IPS-15b (cell line): ENCODE results near the gene BST1.
A peak's percentile ranks its signal among the peaks of the same experiment; 100 is the strongest.

Experiments
- H3K27me3 ChIP-seq: one replicate; pipeline ENCODE4 v1.6.1; 2013; ENCODE audit warnings: low read length; ENCODE audit not compliant: control insufficient read depth, insufficient read depth
- H3K36me3 ChIP-seq: one replicate; pipeline ENCODE4 v1.6.1; 2013; ENCODE audit warnings: low read length; ENCODE audit not compliant: control insufficient read depth, insufficient read depth
- H3K4me1 ChIP-seq: one replicate; pipeline ENCODE4 v1.6.1; 2013; ENCODE audit warnings: mild to moderate bottlenecking, low read length; ENCODE audit not compliant: control insufficient read depth, insufficient read depth
- H3K4me3 ChIP-seq: one replicate; pipeline ENCODE4 v1.5.1; 2013; ENCODE audit warnings: low read depth, low read length
- H3K9ac ChIP-seq: one replicate; pipeline ENCODE4 v1.6.1; 2013; ENCODE audit warnings: low read depth, mild to moderate bottlenecking, low read length
- H3K9me3 ChIP-seq: one replicate; pipeline ENCODE4 v1.6.1; 2013; ENCODE audit warnings: mild to moderate bottlenecking, low read length; ENCODE audit not compliant: control insufficient read depth, insufficient read depth

BST1 gene

DNA sequence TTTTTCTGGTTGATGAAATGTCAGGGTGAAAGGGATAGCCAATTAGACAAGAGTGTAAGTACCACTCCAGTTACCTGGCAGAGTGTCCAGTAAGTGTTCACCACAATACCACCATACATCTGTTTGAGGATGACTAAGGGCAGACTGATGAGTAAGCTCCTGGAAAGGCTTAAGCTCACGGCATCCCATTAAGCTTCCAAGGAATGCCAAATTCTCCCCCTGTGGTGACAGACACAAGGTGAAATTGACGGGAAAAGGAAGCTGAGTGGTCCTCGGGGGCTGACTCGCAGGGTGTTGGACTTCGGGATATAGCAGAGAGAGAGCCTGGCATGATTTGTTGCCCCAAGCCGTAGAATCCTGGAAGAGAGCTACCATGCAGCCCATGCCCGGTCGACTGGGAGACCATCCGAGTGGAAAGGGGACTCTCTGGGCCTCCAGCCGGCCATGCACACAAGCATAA lies 7.6 kb upstream of the BST1 start:
- no peaks in the 10 kb centered on the region for H3K9me3 ChIP-seq
- no peaks in the 10 kb centered on the region for H3K36me3 ChIP-seq
- H3K4me3 ChIP-seq = no peak overlapping the region
- peaks cover 7% of the 10 kb centered on the region for H3K4me1 ChIP-seq
- no peaks in the 10 kb centered on the region for H3K27me3 ChIP-seq
- H3K9ac ChIP-seq = no peak overlapping the region

DNA sequence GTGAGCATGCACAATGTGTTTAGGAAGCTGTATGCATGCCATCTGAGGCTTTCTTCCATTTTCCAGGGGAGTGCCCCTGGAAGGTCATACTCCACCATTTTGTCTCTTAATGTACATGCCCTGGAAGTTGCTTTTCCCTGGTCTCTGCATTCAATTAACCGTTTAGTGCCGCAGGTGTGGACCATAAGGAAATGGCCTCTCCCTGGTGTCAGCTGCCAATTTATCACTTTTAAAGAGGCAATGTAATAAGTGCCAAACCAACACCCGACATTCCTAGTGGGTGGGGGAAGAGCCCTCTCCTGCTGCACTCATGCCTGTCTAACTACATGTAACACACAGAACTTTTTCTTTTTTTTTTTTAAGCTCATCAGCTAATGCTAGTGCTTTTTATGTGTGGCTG lies 7.1 kb upstream of the BST1 start:
- no peaks in the 10 kb centered on the region for H3K27me3 ChIP-seq
- no peaks in the 10 kb centered on the region for H3K36me3 ChIP-seq
- H3K4me3 ChIP-seq = no peak overlapping the region
- H3K9ac ChIP-seq = no peak overlapping the region
- no peaks in the 10 kb centered on the region for H3K9me3 ChIP-seq
- peaks cover 3% of the 10 kb centered on the region for H3K4me1 ChIP-seq

DNA sequence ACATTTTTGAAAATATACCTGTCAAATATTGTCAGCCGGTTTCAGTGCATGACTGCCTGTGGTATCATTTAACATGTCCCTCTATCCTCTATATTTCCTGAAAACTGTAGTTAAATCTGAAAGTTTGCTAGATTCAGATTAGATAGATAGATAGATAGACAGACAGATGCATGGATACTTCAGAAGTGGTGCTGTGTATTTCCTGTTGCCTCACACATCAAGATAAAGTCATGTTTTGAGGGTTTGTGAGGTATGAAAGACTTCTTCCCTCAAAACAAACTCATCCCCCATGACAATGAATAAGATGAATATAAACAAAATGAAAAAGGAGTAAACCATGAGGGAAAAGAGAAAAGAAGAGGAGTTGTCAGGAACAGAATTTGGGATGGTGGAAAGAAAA lies 6.0 kb upstream of the BST1 start:
- Histone ChIP-seq H3K36me3 (no peaks in the 10 kb centered on the region), H3K27me3 (peaks cover under 1% of the 10 kb centered on the region), H3K4me3 (no peak overlapping the region), H3K9me3 (no peaks in the 10 kb centered on the region), H3K9ac (no peak overlapping the region), H3K4me1 (peaks cover 2% of the 10 kb centered on the region)

DNA sequence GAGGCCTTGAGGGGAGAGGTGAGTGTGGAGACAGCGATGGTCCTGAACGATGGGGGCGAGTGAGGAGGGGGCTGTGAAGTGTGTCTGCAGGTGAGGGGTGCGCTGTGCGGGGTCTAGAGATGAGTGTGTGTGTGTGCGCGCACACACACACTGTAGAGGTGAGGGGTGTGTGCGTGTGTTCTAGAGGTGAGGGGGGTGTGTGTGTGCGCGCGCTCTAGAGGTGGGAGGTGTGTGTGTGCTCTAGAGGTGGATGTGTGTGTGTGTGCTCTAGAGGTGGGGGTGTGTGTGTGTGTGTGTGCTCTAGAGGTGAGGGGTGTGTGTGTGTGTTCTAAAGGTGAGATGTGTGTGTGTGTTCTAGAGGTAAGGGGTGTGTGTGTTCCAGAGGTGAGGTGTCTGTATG lies 574 bp downstream of the BST1 start:
- Histone ChIP-seq H3K27me3 (peaks cover 5% of the 10 kb centered on the region), H3K9ac (no peak overlapping the region), H3K4me1 (peaks cover 2% of the 10 kb centered on the region), H3K4me3 (peak overlapping the region; percentile 55), H3K9me3 (no peaks in the 10 kb centered on the region), H3K36me3 (no peaks in the 10 kb centered on the region)

DNA sequence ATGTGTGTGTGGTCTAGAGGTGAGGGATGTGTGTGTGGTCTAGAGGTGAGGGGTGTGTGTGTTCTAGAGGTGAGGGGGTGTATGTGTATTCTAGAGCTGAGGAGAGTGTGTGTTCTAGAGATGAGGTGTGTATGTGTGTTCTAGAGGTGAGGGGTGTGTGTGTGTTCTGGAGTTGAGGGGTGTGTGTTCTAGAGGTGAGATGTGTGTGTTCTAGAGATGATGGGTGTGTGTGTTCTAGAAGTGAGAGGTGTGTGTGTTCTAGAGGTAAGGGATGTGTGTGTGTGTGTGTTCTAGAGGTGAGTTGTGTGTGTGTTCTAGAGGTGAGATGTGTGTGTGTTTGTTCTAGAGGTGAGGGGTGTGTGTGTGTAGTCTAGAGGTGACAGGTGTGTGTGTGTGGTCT lies 1.3 kb downstream of the BST1 start:
- no peaks in the 10 kb centered on the region for H3K36me3 ChIP-seq
- no peak overlapping the region for H3K9ac ChIP-seq
- H3K4me3 ChIP-seq = no peak overlapping the region
- H3K4me1 ChIP-seq = peaks cover 2% of the 10 kb centered on the region
- peaks cover 5% of the 10 kb centered on the region for H3K27me3 ChIP-seq
- no peaks in the 10 kb centered on the region for H3K9me3 ChIP-seq

DNA sequence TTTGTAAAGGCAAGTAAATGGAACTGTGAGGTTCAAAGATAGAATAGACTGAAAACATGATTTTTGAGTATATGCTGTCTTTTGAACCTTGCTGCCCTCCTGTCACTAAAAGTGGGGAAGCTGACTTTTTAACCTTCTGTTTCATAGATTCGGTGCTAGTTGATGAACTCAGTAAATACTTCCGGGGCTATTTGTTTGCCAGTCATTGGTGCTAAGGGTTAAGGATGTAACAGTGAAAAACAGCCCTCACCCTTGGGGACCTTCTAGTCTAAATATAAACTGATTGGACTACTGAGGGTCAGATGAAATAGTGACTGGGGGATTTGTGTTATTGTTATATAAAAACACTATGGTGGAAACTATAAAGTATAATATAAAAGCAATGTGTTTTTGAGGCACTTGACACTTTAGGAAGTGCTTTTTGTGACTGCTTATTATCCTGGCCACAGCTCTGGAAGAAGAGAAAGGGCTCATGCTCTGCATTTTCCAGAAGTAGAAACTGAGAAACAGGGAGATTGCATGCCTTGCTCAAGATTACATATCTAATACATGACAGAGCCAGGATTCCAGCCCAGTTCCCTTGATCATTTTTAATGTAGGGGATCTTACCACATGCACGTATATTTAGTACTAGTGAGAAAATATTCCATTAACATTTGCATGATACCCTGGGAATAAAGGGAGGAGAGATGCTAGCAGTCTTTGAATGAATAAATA lies 3.9 kb downstream of the BST1 start:
- no peaks in the 10 kb centered on the region for H3K9me3 ChIP-seq
- no peak overlapping the region for H3K9ac ChIP-seq
- H3K27me3 ChIP-seq = peaks cover 5% of the 10 kb centered on the region
- no peaks in the 10 kb centered on the region for H3K4me1 ChIP-seq
- H3K4me3 ChIP-seq = no peak overlapping the region
- no peaks in the 10 kb centered on the region for H3K36me3 ChIP-seq

DNA sequence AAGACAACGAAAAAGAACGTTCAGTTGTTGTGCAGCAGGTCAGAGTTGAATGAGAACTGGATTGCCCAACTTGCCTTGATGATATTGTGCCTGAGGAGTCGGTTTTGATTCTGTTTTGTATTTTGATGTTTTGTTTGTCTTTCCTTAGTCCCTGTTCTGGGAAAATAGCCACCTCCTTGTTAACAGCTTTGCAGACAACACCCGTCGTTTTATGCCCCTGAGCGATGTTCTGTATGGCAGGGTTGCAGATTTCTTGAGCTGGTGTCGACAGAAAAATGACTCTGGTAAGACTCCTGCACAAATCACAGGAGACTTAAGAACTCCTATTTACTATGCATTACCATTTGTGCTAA lies 4.5 kb downstream of the BST1 start:
- H3K9ac ChIP-seq = no peak overlapping the region
- H3K36me3 ChIP-seq = no peaks in the 10 kb centered on the region
- no peaks in the 10 kb centered on the region for H3K4me1 ChIP-seq
- H3K27me3 ChIP-seq = no peaks in the 10 kb centered on the region
- no peaks in the 10 kb centered on the region for H3K9me3 ChIP-seq
- no peak overlapping the region for H3K4me3 ChIP-seq

DNA sequence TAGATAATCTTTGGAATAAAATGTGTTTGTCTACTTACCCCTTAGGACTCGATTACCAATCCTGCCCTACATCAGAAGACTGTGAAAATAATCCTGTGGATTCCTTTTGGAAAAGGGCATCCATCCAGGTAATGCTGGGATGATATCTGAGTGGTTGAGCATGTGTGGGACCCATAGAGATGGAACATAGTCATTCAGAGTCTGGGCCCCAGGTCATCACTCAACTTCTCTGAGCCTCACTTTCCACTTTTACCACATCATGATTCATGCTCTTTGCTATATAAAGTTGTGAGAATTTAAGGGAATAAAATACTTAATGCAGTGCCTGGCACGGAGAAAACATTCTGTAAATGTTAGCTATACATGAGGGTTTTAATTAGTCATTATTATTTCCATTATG lies 8.9 kb downstream of the BST1 start:
- H3K9me3 ChIP-seq = no peaks in the 10 kb centered on the region
- no peaks in the 10 kb centered on the region for H3K36me3 ChIP-seq
- H3K27me3 ChIP-seq = no peaks in the 10 kb centered on the region
- H3K9ac ChIP-seq = no peak overlapping the region
- H3K4me1 ChIP-seq = no peaks in the 10 kb centered on the region
- no peak overlapping the region for H3K4me3 ChIP-seq

DNA sequence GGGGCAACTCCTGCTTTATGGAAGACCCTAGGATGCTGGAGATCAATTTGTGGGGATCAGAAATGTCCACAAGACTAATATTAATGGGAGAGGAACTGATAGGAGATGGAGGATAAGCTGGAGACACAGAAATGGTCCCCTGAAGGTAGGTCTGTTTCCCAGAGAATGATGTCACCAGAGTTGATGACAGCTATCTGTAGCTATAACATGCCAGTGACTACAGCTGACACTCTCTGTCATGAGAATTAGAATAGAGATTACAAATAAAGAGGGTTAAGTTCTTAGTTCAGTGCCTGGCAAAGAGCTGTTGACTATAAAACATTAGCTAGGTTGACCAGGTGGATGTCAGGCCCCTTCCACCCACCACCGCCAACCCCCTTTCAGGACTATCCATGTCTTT lies 9.3 kb downstream of the BST1 start:
- H3K4me3 ChIP-seq = no peak overlapping the region
- H3K9me3 ChIP-seq = no peaks in the 10 kb centered on the region
- H3K4me1 ChIP-seq = no peaks in the 10 kb centered on the region
- no peaks in the 10 kb centered on the region for H3K27me3 ChIP-seq
- H3K9ac ChIP-seq = no peak overlapping the region
- H3K36me3 ChIP-seq = no peaks in the 10 kb centered on the region

DNA sequence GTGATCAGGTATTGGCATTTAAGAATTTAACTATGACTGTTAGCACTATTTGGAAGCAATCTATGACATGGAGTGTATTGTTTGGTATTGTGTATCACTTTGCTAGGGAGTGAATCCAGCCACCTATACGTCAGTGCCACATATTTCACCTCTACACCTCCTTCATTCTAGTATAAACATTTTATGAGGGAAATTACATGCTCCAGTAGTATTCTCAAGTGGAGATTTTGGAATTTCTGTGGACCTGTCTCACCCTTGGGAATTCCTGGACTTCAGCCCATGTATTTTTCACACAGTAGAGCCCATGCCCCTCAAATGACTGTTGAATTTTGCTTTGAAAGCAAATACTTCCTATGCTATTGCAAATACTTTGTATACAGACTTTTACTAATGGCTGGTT lies 11.3 kb downstream of the BST1 start:
- Histone ChIP-seq H3K27me3 (no peaks in the 10 kb centered on the region), H3K36me3 (no peaks in the 10 kb centered on the region), H3K9me3 (no peaks in the 10 kb centered on the region), H3K4me1 (no peaks in the 10 kb centered on the region), H3K4me3 (no peak overlapping the region), H3K9ac (no peak overlapping the region)

DNA sequence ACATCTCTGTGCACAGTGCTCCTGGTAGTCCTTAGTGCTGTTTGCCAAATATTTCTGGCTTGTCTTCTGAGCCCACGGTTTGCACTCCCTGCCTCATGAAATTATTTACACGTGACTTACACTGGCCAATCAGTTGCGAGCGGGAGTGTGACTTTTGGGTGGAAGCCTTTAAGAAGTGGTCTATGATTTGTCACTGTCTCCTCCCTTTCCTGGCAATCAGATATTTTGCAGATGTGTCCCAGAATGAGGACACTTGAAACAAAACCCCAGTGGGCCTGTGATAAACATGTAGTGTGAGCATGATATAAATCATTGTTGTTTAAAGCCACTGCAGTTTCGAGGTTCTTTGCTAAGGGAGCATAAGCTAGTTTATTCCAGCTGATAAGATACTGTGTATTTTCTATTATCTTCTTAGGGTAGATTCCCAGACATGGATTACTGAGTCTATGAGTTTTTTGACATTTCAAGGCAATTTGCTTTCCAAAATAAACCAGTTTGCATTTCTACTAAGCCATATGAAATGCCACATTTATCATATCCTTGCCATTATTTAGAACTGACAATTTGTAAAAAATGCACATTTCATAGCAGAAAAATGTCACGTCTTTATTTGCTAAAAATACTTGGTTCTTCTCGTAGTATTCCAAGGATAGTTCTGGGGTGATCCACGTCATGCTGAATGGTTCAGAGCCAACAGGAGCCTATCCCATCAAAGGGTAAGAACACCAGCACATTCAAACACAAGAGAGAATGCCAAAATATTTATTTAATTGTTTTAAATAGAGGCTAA lies 12.0 kb downstream of the BST1 start:
- no peaks in the 10 kb centered on the region for H3K4me1 ChIP-seq
- H3K9me3 ChIP-seq = no peaks in the 10 kb centered on the region
- no peak overlapping the region for H3K9ac ChIP-seq
- H3K4me3 ChIP-seq = no peak overlapping the region
- no peaks in the 10 kb centered on the region for H3K36me3 ChIP-seq
- H3K27me3 ChIP-seq = no peaks in the 10 kb centered on the region

DNA sequence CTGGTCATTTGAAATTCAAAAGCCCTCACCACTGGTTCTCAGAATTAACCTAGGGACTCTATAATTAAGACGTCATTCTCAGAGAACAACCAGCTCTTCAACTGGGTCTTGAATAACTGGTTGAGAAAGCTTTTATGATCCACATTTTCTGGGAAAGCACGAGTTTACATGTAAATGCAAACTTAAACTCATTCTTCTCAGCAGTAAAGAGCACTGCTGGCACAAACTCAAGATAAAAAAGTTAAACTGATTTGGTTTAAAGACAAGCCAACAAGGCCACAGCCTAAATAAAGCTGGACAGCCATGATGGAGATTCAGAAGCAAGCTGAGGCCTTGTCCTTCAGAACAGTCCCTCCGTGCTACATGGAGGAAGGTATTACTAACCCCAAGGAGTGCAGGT lies 13.2 kb downstream of the BST1 start:
- Histone ChIP-seq H3K4me1 (no peaks in the 10 kb centered on the region), H3K9ac (no peak overlapping the region), H3K9me3 (no peaks in the 10 kb centered on the region), H3K4me3 (no peak overlapping the region), H3K27me3 (no peaks in the 10 kb centered on the region), H3K36me3 (no peaks in the 10 kb centered on the region)
